Mucosa of descending colon (tissue), 3 donors: ENCODE data around the gene MPPED2. TPM values are rescaled to one million over a fixed set of nuclear protein-coding genes. Genes with fewer than 3 reads are reported as not detected.

Experiments
- ATAC-seq: fragments of 200-7000 bp; cut with Tn5 transposase; one replicate; pipeline ENCODE4 v1.9.1; 2020; ENCODE audit warnings: mild to moderate bottlenecking, moderate library complexity
- DNase-seq, 3 donors: peaks; one replicate each; pipeline ENCODE4 v3.0.0-alpha.2; 2020
- H3K36me3 ChIP-seq: fragments of 200-600 bp; one replicate; pipeline ENCODE4 v1.8.0; 2021; ENCODE audit warnings: low read depth, mild to moderate bottlenecking
- H3K4me1 ChIP-seq: fragments of 200-600 bp; one replicate; pipeline ENCODE4 v1.8.0; 2021; ENCODE audit warnings: low read depth, mild to moderate bottlenecking
- H3K4me3 ChIP-seq: fragments of 200-600 bp; one replicate; pipeline ENCODE4 v1.8.0; 2021; ENCODE audit warnings: mild to moderate bottlenecking
- H3K9me3 ChIP-seq: fragments of 200-600 bp; one replicate; pipeline ENCODE4 v1.8.0; 2021; ENCODE audit warnings: mild to moderate bottlenecking
- intact Hi-C, 2 donors: fragments of 100-400 bp; cut with DNase I in 1 of 2; cut with micrococcal nuclease in 1 of 2; formaldehyde crosslinking; loops; one replicate each; pipeline versions ENCODE4 v1.11.0 to v1.11.1; 2022; cut with DNase I, micrococcal nuclease
- total RNA-seq, 3 donors: library from RNA; stranded (reverse); fragmentation: NEBNext Ultra II Directional in 2 of 3; extraction: Animal tissue kit (Norgen Biotek cat#: 25700) in 2 of 3; gene quantifications; one replicate each; pipeline versions ENCODE4 v1.2.1 to v1.2.4, GENCODE V29; 2021 to 2023
- TF ChIP-seq, protein P1 (sequence below): fragments of 200-600 bp; IDR thresholded peaks from one replicate; pipeline ENCODE4 v1.8.0; 2022; ENCODE audit warnings: antibody characterized with exemption, mild to moderate bottlenecking
- donor health status: DM: no; HTN: no; CAD: no; lungs with moderate emphysema.
- donor health status: DM: no; HTN: no; CAD: no.
- donor health status: DM: no; HTN: yes; CAD: no.

Gene MPPED2
- total RNA-seq, 3 donors from 2014 or later = 0.64 to 10.1 (median 1.6) TPM

DNA sequence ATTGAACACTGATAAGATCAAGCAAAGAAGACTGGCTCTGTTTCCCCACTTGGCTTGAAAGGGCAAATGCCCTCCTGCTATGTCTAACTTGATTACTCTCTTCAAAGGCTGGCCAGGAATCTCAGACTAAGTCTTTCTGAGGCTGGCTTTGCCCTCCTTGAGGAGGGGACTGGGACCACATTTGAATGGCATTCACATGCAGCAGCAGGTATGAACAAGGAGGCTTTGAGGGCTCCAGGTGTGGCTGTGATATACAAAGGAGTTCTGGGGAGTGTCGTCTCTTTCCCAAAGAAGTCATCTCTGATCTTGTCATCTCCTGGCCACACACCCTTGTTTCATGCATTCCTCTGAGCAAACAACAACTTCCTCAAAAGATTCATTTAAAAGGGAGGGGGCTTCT, 132.4 kb downstream of the MPPED2 start:
- no peak overlapping the region for H3K4me3 ChIP-seq
- DNase-seq (no peak), ATAC-seq (no peak)
- H3K9me3 ChIP-seq = no peaks in the 10 kb centered on the region
- TF ChIP-seq, protein P1, sequence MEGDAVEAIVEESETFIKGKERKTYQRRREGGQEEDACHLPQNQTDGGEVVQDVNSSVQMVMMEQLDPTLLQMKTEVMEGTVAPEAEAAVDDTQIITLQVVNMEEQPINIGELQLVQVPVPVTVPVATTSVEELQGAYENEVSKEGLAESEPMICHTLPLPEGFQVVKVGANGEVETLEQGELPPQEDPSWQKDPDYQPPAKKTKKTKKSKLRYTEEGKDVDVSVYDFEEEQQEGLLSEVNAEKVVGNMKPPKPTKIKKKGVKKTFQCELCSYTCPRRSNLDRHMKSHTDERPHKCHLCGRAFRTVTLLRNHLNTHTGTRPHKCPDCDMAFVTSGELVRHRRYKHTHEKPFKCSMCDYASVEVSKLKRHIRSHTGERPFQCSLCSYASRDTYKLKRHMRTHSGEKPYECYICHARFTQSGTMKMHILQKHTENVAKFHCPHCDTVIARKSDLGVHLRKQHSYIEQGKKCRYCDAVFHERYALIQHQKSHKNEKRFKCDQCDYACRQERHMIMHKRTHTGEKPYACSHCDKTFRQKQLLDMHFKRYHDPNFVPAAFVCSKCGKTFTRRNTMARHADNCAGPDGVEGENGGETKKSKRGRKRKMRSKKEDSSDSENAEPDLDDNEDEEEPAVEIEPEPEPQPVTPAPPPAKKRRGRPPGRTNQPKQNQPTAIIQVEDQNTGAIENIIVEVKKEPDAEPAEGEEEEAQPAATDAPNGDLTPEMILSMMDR = no peak
- no peaks in the 10 kb centered on the region for H3K4me1 ChIP-seq
- intact Hi-C loops = no loop called here
- H3K36me3 ChIP-seq = no peaks in the 10 kb centered on the region

DNA sequence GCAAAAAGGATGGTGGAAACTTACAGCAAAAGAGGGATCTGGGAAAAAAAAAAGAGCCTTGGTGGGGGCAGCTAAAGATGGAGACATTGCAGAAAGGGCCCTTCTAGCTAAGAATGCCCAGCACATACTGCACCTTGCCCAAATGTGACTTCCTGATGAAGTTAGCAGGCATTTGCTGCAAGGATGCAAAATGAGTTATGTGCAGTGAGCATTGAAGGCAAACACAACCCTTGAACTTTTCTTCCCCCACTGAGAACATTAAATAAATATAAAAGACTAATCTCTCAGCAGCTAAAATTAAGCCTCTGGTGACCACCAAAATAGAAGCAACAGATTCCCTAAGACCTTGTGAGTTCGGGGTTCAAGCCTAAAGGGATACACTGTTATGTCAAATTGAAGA, 133.3 kb downstream of the MPPED2 start:
- no peak for DNase-seq
- Histone ChIP-seq H3K9me3 (no peaks in the 10 kb centered on the region), H3K36me3 (no peaks in the 10 kb centered on the region), H3K4me1 (no peaks in the 10 kb centered on the region), H3K4me3 (no peak overlapping the region)
- intact Hi-C loops = no loop called here
- TF ChIP-seq, protein P1 = no peak
- no peak for ATAC-seq

DNA sequence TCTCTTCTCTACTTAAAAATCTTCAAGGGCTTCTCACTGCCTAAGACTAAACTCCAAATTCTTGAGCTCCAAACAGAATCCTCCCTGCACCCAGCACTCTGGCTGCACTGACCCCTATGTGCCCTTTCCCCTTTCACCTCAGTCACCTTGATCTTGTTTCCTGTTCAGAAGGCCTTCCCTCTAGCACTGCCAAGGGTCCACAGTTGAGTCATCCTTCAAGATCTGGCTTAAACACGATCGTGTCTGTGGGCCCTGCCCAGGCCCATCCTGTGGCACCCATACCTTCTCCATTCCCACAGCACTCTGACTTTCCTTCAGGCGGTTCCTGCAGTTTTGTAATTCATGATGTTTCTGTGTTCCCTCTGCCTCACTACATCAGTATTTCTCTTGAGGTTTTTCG, 134.0 kb downstream of the MPPED2 start:
- no peak for DNase-seq
- Histone ChIP-seq H3K36me3 (no peaks in the 10 kb centered on the region), H3K4me1 (no peaks in the 10 kb centered on the region), H3K9me3 (no peaks in the 10 kb centered on the region), H3K4me3 (no peak overlapping the region)
- ATAC-seq = no peak
- TF ChIP-seq, protein P1 = no peak
- intact Hi-C loops = no loop called here

DNA sequence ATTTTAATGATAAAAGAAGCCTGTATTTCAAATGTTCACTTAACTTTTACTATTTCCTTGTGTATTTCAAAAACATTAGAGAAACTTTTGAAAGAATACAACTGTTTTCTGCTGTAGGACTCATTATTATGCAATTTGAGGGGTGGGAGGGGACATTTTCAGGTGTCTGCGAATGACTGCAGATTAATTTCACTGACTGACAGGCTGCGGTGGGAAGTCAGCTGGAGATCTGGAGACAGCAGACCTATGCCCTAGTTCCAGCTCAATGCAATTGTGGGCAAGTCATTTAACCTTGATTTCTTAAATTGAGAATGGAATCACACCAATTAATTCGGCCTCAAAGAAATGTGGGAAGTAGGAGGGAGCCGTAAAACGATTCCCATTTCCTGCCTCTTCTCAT, 134.5 kb downstream of the MPPED2 start:
- Histone ChIP-seq H3K9me3 (no peaks in the 10 kb centered on the region), H3K4me1 (no peaks in the 10 kb centered on the region), H3K4me3 (no peak overlapping the region), H3K36me3 (no peaks in the 10 kb centered on the region)
- TF ChIP-seq, protein P1 = no peak
- no peak for ATAC-seq
- intact Hi-C loops = no loop called here
- no peak for DNase-seq

DNA sequence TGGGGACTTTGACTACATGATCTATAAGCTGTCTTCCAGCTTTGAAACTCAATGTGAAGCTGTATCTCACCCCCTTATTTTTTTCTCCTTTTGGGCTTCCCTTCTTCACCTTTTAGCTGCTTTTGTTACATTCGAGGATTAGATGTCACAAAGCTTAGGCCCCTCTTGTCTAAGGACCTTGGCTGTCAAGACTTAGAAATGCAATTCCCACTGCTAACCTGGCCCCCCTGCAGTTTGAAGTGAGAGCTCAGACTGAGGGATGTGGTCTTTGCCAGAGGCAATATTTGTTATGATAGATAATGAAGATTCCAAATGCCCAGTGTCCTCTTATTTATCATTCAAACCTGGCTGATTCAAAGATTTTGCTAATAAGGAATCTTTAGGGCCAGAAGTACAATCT, 135.0 kb downstream of the MPPED2 start:
- intact Hi-C loops = no loop called here
- H3K4me3 ChIP-seq = no peak overlapping the region
- H3K9me3 ChIP-seq = no peaks in the 10 kb centered on the region
- H3K4me1 ChIP-seq = no peaks in the 10 kb centered on the region
- DNase-seq = no peak
- TF ChIP-seq, protein P1 = no peak
- no peak for ATAC-seq
- no peaks in the 10 kb centered on the region for H3K36me3 ChIP-seq

DNA sequence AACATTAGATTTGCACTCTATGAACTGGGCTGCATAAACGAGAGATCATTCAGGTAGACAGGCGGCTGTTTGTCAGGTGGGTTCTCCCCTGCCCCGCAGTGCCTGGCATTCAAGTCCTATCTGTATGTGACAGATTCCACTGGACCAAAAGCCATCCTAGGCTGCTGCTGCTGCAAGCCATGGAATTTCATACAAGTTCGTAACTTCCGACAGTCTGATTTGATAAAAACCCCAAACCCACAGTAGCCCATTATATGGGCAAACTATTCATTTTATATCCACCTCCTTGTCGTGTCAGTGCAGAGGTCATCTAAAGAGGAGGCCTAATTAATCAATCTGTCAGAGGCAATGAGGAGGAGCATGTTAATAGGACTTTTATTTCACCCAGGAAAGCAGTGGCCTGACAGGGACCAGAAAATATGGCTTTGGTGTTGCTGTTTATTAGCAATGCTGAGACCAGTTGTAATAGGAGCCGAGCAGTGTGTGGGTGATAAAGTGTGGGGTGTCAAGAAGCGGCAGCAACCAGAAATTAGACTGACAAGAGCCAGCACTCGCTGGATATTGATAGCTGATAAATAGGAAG, 139.0 kb downstream of the MPPED2 start:
- H3K9me3 ChIP-seq = no peaks in the 10 kb centered on the region
- TF ChIP-seq, protein P1 = no peak
- intact Hi-C loops = no loop called here

More for the DNA sequence above, 139.0 kb downstream of the MPPED2 start:
- Histone ChIP-seq H3K4me3 (no peak overlapping the region), H3K36me3 (no peaks in the 10 kb centered on the region), H3K4me1 (no peaks in the 10 kb centered on the region)
- no peak for DNase-seq
- ATAC-seq = no peak
